HCEC 1CT (cell line): ENCODE measurements around the gene UTP18.
"Not testable (repeated sequence)": the region's sequence is repeated elsewhere in the genome, so short reads cannot be mapped to it uniquely, and the experiment has no call there.

Experiments
- DNase-seq: peaks from one replicate; pipeline ENCODE4 v3.0.0-alpha.2; 2017

Gene UTP18

DNA sequence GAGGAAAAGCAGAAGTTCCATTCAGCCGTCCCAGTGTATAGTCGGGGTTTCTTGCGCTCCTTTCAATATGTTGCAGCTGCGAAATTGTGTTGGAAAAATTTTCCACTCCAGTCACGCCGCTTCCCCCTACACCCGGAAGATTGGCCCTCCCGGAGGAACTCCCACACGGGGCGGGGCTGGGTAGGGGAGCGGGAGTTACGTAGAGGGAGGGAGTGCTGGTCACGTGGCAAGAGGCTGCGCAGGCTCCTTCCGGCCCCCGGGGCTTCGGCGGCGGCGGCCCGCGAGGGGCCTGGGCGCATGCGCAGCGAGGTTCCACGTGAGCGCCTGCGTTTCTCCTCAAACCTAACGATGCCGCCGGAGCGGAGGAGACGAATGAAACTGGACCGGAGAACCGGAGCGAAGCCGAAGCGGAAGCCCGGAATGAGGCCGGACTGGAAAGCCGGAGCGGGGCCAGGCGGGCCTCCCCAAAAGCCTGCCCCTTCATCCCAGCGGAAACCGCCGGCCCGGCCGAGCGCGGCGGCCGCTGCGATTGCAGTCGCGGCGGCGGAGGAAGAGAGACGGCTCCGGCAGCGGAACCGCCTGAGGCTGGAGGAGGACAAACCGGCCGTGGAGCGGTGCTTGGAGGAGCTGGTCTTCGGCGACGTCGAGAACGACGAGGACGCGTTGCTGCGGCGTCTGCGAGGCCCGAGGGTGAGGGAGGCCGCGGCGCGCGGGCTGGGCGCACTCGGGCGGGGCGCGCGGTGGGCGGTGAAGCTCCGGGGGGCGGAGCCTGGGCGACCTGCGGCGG lies at the start of gene UTP18:
TSS of gene UTP18 (plus strand) at position 310 of the 787 bp plus-strand sequence. CDS start at position 349, 39 bp downstream.
- DNase-seq: peak; percentile 97

GRCh38 chr17:51214920-51215319 lies 45.4 kb upstream of the UTP18 start:
- no peak for DNase-seq

GRCh38 chr17:51217946-51218345 lies 42.4 kb upstream of the UTP18 start:
- DNase-seq: no peak

- no peak for DNase-seq
Observed at GRCh38 chr17:51221322-51221721, 39.0 kb upstream of the UTP18 start.

DNA sequence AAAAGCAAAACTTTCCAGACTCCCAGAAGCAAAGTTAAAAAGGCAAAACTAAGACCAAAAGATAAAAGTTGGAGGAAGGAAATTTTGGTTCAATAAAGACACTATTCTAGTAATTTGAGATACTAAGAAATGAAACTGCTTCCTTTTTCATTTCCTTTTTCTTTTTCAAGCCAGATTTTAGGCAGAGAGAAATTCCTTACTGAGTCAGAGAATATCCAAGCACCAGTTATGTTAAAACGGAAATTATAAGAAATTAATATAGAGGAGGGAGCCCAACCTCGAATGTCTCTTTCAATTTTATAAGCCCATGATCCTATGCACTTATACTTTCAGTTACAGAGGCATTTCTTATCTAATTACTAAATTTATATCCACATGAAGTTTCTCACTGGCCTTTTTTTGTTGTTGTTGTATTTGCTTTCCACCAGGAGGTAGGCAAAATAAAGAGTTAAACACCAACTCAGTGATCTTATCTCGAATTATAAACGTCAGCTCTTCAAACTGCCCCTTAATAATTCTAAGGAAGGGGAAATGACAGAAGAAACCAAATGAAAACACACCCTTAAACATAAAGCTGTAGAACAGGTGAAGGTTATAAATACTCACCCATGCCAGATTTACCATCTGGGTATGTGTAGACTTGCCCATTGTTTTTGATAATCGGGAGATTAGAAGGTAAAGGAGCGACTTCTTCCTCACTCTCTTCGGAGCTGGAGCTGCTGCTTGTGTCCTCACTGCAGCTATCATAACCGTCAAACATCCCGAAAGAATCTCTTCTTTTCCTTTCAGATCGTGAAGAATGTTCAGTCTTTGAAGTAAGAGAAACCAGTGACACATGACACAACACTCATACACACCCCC lies 35.7 kb upstream of the UTP18 start:
- DNase-seq: no peak

- not testable (repeated sequence) for DNase-seq
Observed at GRCh38 chr17:51225523-51225922, 34.8 kb upstream of the UTP18 start.

DNA sequence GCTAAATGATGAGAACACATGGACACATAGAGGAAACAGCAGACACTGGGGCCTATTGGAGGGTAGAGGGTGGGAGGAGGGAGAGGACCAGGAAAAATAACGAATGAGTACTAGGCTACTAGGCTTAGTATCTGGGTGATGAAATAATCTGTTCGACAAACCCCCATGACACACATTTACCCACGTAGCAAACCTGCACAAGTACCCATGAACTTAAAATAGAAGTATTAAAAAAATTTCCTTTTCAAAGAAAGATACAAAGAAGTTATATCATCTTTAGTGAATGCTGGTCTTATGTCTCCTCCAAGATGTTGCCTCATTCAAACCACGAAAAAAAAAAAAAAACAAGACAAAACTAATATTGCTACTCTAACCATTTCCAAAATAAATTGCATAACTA lies 32.2 kb upstream of the UTP18 start:
- DNase-seq: peak; percentile 13

DNA sequence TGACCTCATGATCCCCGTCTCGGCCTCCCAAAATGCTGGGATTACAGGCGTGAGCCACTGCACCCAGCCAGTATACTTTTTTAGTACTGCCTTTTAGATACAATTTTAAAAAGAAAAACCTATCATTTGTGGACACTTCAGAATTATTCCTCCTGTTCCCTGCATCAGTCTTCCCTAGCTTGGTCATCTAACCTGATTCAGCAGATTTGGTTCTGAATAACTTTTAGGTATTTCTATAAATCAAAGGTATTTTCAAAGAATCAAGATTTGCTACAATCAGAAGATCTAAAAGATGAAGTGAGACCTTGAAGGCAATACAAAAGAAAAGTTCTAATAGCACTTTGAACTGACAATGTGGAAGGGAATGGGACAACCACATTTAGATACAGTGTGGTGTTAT lies 30.5 kb upstream of the UTP18 start:
- DNase-seq: no peak

GRCh38 chr17:51230306-51230705 lies 30.0 kb upstream of the UTP18 start:
- no peak for DNase-seq

DNA sequence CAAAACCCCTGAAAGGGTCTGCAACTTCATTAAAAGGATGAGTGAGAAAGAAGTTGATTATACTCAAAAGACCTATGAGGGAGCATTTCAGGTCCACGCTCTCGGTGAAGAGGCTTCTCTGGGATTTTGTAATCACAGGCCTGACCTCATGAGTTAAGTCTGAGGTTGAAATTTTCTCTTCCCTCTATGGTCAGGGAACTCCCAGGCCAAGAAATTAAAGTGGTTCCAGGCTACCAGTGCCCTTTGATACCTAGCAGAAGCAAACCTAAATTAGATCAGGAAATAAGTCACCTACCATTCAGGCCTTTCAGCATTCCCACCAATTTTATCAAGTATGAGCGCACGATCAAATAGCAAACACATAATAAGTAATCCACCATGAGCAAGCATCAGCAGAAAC lies 28.3 kb upstream of the UTP18 start:
- DNase-seq: no peak

DNA sequence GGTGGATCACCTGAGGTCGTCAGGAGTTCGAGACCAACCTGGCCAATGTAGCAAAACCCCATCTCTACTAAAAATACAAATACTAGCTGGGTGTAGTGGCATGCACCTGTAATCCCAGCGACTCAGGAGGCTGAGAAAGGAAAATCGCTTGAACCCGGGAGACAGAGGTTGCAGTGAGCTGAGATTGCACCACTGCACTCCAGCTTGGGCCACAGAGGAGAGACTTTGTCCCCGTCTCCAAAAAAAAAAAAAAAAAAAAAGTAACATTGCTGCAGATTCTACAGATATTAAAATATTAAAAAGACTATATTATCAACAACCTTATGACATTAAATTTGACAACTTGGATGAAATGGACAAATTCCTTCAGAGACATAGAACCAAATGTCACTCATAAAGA lies 26.2 kb upstream of the UTP18 start:
- no peak for DNase-seq

DNA sequence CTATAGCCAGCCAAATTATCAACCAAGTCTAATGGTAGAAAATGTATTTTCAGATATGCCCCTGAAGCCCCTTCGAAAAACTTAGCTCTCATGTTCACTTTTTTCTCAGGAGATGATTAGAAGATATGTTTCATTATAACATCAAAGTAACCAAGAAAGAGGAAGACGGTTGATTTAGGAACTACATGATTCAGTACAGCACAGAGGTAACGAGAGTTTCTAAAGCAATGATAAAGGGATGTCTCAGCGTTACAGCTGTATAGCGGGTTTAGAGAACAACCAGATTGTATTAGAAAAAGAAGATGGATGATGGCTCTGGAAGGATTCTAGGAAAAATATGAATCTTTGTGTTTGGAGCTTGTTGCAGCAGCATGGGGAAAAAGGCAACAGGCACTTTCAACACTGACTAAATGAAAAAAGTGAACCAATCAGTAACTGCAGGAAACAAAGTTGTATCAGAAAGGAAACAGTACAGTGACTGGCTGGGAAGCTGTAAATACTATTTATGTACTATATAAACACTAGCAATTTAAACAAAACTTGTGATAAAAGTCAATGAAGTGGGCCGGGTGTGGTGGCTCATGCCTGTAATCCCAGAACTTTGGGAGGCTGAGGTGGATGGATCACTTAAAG lies 22.0 kb upstream of the UTP18 start:
- no peak for DNase-seq

GRCh38 chr17:51240275-51240674 lies 20.1 kb upstream of the UTP18 start:
- no peak for DNase-seq

- DNase-seq: no peak
Observed at GRCh38 chr17:51244041-51244440, 16.3 kb upstream of the UTP18 start.

- DNase-seq: no peak
Observed at GRCh38 chr17:51245535-51245934, 14.8 kb upstream of the UTP18 start.

GRCh38 chr17:51250314-51250840 lies 10.0 kb upstream of the UTP18 start:
- DNase-seq: no peak

GRCh38 chr17:51251010-51251409 lies 9.3 kb upstream of the UTP18 start:
- peak; percentile 29 for DNase-seq

DNA sequence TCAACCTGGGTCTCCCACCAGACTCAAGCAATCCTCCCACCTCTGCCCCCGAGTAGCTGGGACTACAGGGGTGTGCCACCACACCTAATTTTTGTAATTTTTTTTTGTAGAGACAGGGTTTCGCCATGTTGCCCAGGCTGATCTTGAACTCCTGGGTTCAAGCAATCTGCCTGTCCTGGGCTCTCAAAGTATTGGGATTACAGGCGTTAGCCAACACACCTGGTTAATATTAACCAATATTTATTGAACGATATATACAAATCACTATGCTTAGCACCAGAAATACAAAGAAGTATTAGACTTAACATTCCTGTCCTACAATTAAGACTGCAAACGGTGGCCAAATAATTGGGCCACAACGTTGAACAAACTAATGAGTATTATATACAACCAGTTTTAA lies 4.7 kb upstream of the UTP18 start:
- DNase-seq: no peak

DNA sequence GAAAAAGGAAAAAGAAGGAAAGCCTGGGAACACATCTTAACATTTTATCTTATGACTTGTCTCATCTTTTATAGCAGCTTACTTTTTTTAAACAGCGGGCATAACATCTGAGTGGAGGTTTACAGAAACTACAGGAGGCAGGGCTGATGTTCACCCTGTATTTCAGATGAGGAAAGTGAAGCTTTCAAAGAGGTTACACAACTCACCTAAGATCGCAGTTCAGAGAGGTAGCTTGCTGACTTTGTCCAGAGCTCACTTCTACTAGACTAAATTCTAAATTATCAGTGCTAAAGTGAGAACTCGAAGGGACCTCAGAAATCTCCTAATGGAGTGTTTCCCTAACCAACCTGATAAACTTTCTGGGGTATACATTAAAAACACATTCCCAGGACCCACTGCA lies 4.2 kb upstream of the UTP18 start:
- no peak for DNase-seq

GRCh38 chr17:51257150-51258081 lies 2.9 kb upstream of the UTP18 start:
- no peak for DNase-seq

DNA sequence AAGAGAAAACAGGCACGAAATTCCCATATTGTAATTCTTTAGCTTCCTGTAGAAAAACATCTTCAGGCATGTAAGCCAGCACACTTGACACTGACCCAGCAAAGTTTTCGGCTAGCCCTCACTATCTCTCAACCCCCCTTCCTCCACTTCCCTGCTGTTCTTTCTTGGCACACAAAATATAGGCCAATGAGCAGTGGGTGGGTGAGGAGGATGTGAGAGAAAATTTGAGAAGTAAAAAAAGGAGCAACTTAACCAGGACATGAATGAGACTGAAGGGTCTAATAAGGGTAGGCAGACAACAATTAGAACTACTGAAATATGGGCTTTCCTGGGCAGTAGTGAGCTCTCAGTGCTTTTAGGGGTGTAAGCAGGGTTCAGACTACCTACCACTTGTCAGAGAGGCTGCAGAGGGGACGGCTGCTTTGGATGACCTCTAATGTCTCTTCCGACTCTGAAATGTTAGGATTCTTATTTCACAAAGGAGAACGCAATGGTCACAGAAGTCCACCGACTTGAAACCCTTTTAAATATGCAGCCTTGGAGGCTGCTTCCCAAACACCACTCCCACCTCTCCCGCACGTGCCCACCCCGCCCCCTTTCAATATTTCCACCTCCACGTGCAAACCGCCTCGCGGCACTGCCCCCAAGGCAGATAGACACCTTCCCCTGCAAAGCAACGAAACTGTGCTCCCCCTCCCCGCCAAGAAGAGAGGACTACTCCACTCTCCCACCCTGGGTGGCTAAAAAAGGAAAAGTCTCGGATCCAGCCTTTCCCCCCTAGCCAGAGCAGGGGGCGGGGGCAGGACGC lies 1.4 kb upstream of the UTP18 start:
- DNase-seq: no peak
